Mucosa of descending colon (tissue), 3 donors: ENCODE measurements around the gene PHF21A. TPM values are rescaled to one million over a fixed set of nuclear protein-coding genes. Genes with fewer than 3 reads are reported as not detected.
"Not testable (repeated sequence)": the region's sequence is repeated elsewhere in the genome, so short reads cannot be mapped to it uniquely, and the experiment has no call there.

Source experiments
- ATAC-seq: fragments of 200-7000 bp; cut with Tn5 transposase; one replicate; pipeline ENCODE4 v1.9.1; 2020; ENCODE audit warnings: mild to moderate bottlenecking, moderate library complexity
- DNase-seq, 3 donors: peaks; one replicate each; pipeline ENCODE4 v3.0.0-alpha.2; 2020
- H3K36me3 ChIP-seq: fragments of 200-600 bp; one replicate; pipeline ENCODE4 v1.8.0; 2021; ENCODE audit warnings: low read depth, mild to moderate bottlenecking
- H3K4me1 ChIP-seq: fragments of 200-600 bp; one replicate; pipeline ENCODE4 v1.8.0; 2021; ENCODE audit warnings: low read depth, mild to moderate bottlenecking
- H3K4me3 ChIP-seq: fragments of 200-600 bp; one replicate; pipeline ENCODE4 v1.8.0; 2021; ENCODE audit warnings: mild to moderate bottlenecking
- H3K9me3 ChIP-seq: fragments of 200-600 bp; one replicate; pipeline ENCODE4 v1.8.0; 2021; ENCODE audit warnings: mild to moderate bottlenecking
- CTCF ChIP-seq: fragments of 200-600 bp; IDR thresholded peaks from one replicate; pipeline ENCODE4 v1.8.0; 2022; ENCODE audit warnings: antibody characterized with exemption, mild to moderate bottlenecking
- intact Hi-C, 2 donors: fragments of 100-400 bp; cut with DNase I in 1 of 2; cut with micrococcal nuclease in 1 of 2; formaldehyde crosslinking; loops; one replicate each; pipeline versions ENCODE4 v1.11.0 to v1.11.1; 2022; cut with DNase I, micrococcal nuclease
- total RNA-seq, 3 donors: library from RNA; stranded (reverse); fragmentation: NEBNext Ultra II Directional in 2 of 3; extraction: Animal tissue kit (Norgen Biotek cat#: 25700) in 2 of 3; gene quantifications; one replicate each; pipeline versions ENCODE4 v1.2.1 to v1.2.4, GENCODE V29; 2021 to 2023
- donor health status: DM: no; HTN: no; CAD: no; lungs with moderate emphysema.
- donor health status: DM: no; HTN: no; CAD: no.
- donor health status: DM: no; HTN: yes; CAD: no.

PHF21A gene
- total RNA-seq, 3 donors from 2014 or later: 20.3 to 78.1 (median 23.3) TPM

- intact Hi-C loops: no loop called here
- Histone ChIP-seq H3K9me3 (no peaks in the 10 kb centered on the region), H3K36me3 (peaks cover 4% of the 10 kb centered on the region), H3K4me1 (no peaks in the 10 kb centered on the region), H3K4me3 (no peak overlapping the region)
- ATAC-seq: no peak
- no peak for TF ChIP-seq CTCF
- no peak for DNase-seq
Observed at GRCh38 chr11:45907911-45908370, 213.3 kb downstream of the PHF21A start.

GRCh38 chr11:45906965-45907611 is 214.2 kb downstream of the PHF21A start, which contains the start of gene FREY1:
Gene FREY1 (minus strand): TSS chr11:45907271. CDS start chr11:45907245, 26 bp downstream.
- Histone ChIP-seq H3K4me1 (no peaks in the 10 kb centered on the region), H3K36me3 (peaks cover 4% of the 10 kb centered on the region), H3K9me3 (no peaks in the 10 kb centered on the region), H3K4me3 (no peak within 1 kb of the TSS)
- DNase-seq (no peak), ATAC-seq (no peak)
- intact Hi-C loops: no loop called here
- no peak for TF ChIP-seq CTCF

GRCh38 chr11:45906096-45906682 is 215.1 kb downstream of the PHF21A start:
- Histone ChIP-seq H3K4me1 (no peaks in the 10 kb centered on the region), H3K4me3 (no peak overlapping the region), H3K9me3 (no peaks in the 10 kb centered on the region), H3K36me3 (peaks cover 4% of the 10 kb centered on the region)
- ATAC-seq (peak; percentile 78), DNase-seq (peak in 1 of 3 donors; percentile 58)
- TF ChIP-seq CTCF: no peak
- intact Hi-C loops: no loop called here

GRCh38 chr11:45905576-45905975 is 215.7 kb downstream of the PHF21A start:
- H3K9me3 ChIP-seq, intact Hi-C loops, H3K4me1 ChIP-seq, DNase-seq, H3K36me3 ChIP-seq, H3K4me3 ChIP-seq: not testable (repeated sequence)
- peak; percentile 32 for ATAC-seq

- ATAC-seq (no peak), DNase-seq (no peak)
- no peaks in the 10 kb centered on the region for H3K36me3 ChIP-seq
- H3K9me3 ChIP-seq: no peaks in the 10 kb centered on the region
- no peak for TF ChIP-seq CTCF
- intact Hi-C loops: no loop called here
- peaks cover 2% of the 10 kb centered on the region for H3K4me1 ChIP-seq
- no peak overlapping the region for H3K4me3 ChIP-seq
Observed at GRCh38 chr11:45905095-45905494, 216.2 kb downstream of the PHF21A start.

GRCh38 chr11:45904309-45904915 is 216.8 kb downstream of the PHF21A start:
- no peaks in the 10 kb centered on the region for H3K9me3 ChIP-seq
- H3K36me3 ChIP-seq: no peaks in the 10 kb centered on the region
- no peak for DNase-seq
- no peak overlapping the region for H3K4me3 ChIP-seq
- ATAC-seq: peak; percentile 31
- H3K4me1 ChIP-seq: peaks cover 4% of the 10 kb centered on the region
- intact Hi-C loops: no loop called here
- TF ChIP-seq CTCF: no peak
